ENCODE data around the gene ATP6V0A4. TPM values are rescaled to one million over a fixed set of nuclear protein-coding genes. Genes with fewer than 3 reads are reported as not detected.
A peak's percentile ranks its signal among the peaks of the same experiment; 100 is the strongest.

The ATP6V0A4 gene
- total RNA-seq, 1 donor from 2014 or later = 0.25 TPM

DNA sequence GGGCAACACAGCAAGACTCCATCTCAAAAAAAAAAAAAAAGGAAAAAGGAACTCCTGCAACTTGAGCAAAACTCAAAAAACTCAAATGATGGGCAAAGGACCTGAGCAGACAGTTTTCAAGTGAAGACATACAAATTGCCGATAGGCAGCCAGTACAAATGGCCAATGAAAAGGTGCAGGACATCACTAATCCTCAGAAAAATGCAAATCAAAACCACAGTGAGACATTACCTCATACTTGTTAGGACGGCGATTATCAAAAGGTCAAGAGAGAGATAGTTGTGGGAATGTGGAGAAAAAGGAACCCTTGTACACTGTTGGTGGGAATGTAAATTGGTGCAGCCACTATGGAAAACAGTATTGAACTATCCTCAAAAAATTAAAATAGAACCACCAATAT, 113.7 kb downstream of the ATP6V0A4 start:
- Mint-ChIP-seq H3K9me3 (ENCODE audit: unreplicated experiment) (peaks cover 3% of the 10 kb centered on the region), H3K4me1 (ENCODE audit: low read depth, unreplicated experiment) (peaks cover 6% of the 10 kb centered on the region), H3K27ac (ENCODE audit: unreplicated experiment) (peak overlapping the region; percentile 92), H3K4me3 (ENCODE audit: unreplicated experiment) (peak overlapping the region; percentile 42), H3K36me3 (ENCODE audit: low read depth, unreplicated experiment) (no peaks in the 10 kb centered on the region), H3K27me3 (ENCODE audit: low read depth, unreplicated experiment) (no peaks in the 10 kb centered on the region)
- Histone ChIP-seq H3K27me3 (ENCODE audit: insufficient read depth, low read length) (no peaks in the 10 kb centered on the region), H2AFZ (ENCODE audit: low read depth, low read length) (no peak overlapping the region), H3K79me2 (ENCODE audit: insufficient read depth, low read length) (no peaks in the 10 kb centered on the region), H3K4me2 (ENCODE audit: low read length) (no peak overlapping the region), H3K27ac (ENCODE audit: low read depth, low read length) (peak overlapping the region; percentile 16), H4K20me1 (ENCODE audit: insufficient read depth, low read length) (no peaks in the 10 kb centered on the region), H3K9ac (ENCODE audit: low read length) (no peak overlapping the region), H3K36me3 (ENCODE audit: insufficient read depth, low read length) (no peaks in the 10 kb centered on the region), H3K9me3 (ENCODE audit: insufficient read depth, low read depth, low read length) (no peaks in the 10 kb centered on the region), H3K4me3 (ENCODE audit: insufficient read depth, low read depth, low read length) (no peak overlapping the region), H3K4me1 (ENCODE audit: insufficient read depth, low read length) (no peaks in the 10 kb centered on the region)
- peak; percentile 62 for DNase-seq (ENCODE audit: low read depth)
- no peak for FAIRE-seq
- TF ChIP-seq, protein P1, sequence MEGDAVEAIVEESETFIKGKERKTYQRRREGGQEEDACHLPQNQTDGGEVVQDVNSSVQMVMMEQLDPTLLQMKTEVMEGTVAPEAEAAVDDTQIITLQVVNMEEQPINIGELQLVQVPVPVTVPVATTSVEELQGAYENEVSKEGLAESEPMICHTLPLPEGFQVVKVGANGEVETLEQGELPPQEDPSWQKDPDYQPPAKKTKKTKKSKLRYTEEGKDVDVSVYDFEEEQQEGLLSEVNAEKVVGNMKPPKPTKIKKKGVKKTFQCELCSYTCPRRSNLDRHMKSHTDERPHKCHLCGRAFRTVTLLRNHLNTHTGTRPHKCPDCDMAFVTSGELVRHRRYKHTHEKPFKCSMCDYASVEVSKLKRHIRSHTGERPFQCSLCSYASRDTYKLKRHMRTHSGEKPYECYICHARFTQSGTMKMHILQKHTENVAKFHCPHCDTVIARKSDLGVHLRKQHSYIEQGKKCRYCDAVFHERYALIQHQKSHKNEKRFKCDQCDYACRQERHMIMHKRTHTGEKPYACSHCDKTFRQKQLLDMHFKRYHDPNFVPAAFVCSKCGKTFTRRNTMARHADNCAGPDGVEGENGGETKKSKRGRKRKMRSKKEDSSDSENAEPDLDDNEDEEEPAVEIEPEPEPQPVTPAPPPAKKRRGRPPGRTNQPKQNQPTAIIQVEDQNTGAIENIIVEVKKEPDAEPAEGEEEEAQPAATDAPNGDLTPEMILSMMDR (IDR thresholded peaks at IDR 0.05; ENCODE audit: insufficient read depth, low read depth, low read length) = no peak
- TF ChIP-seq EZH2 (IDR thresholded peaks at IDR 0.05; ENCODE audit: insufficient read depth, low read length) = no peak

DNA sequence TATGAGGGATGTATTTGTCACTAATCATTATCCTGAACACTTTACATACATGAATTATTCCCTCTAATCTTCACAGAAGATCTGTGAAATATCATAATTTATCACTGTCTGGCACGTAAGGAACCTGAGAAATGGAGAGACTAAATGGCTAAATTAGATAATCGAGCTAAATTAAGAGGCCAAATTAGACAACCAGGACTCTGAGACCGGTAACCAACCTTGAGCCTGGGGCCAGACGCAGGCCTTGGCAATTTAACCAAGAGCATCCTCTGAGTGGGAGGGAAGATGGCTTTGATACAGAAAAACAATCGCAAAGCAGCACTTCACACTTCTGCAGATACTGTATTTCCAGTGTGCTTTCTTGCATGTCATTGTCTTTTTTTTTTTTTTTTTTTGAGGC, 118.2 kb downstream of the ATP6V0A4 start:
- Histone ChIP-seq H3K27me3 (ENCODE audit: insufficient read depth, low read length) (no peaks in the 10 kb centered on the region), H3K27ac (ENCODE audit: low read depth, low read length) (no peak overlapping the region), H3K79me2 (ENCODE audit: insufficient read depth, low read length) (no peaks in the 10 kb centered on the region), H3K4me1 (ENCODE audit: insufficient read depth, low read length) (no peaks in the 10 kb centered on the region), H3K9ac (ENCODE audit: low read length) (no peak overlapping the region), H3K36me3 (ENCODE audit: insufficient read depth, low read length) (no peaks in the 10 kb centered on the region), H2AFZ (ENCODE audit: low read depth, low read length) (no peak overlapping the region), H3K4me2 (ENCODE audit: low read length) (no peak overlapping the region), H3K9me3 (ENCODE audit: insufficient read depth, low read depth, low read length) (no peaks in the 10 kb centered on the region), H4K20me1 (ENCODE audit: insufficient read depth, low read length) (no peaks in the 10 kb centered on the region), H3K4me3 (ENCODE audit: insufficient read depth, low read depth, low read length) (no peak overlapping the region)
- no peak overlapping the region for H3K4me3 Mint-ChIP-seq (ENCODE audit: unreplicated experiment)
- no peak for TF ChIP-seq EZH2 (IDR thresholded peaks at IDR 0.05; ENCODE audit: insufficient read depth, low read length)
- TF ChIP-seq, protein P1 (IDR thresholded peaks at IDR 0.05; ENCODE audit: insufficient read depth, low read depth, low read length) = no peak
- H3K36me3 Mint-ChIP-seq (ENCODE audit: low read depth, unreplicated experiment) = no peaks in the 10 kb centered on the region
- peaks cover 6% of the 10 kb centered on the region for H3K4me1 Mint-ChIP-seq (ENCODE audit: low read depth, unreplicated experiment)
- peaks cover 3% of the 10 kb centered on the region for H3K9me3 Mint-ChIP-seq (ENCODE audit: unreplicated experiment)
- no peaks in the 10 kb centered on the region for H3K27me3 Mint-ChIP-seq (ENCODE audit: low read depth, unreplicated experiment)
- FAIRE-seq (no peak), DNase-seq (ENCODE audit: low read depth) (no peak)
- H3K27ac Mint-ChIP-seq (ENCODE audit: unreplicated experiment) = no peak overlapping the region

DNA sequence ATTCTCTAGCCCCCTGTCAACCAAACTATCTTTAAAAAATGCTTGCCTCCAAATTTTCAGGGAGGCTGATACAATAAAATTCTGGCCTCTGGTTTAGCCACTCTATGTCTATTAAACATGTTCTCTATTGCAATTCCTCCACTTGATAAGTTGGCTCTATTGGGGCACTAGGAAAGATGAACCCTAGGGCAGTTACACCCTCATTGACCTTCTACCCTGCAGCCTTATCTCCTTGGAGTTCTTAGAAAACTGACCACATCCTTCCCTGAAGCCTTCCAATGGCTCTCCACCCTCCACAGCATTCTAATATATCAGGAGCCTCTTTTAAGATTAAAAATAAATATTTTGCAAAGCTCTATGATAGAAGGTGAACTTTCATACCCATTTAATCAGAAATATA, 127.4 kb downstream of the ATP6V0A4 start:
- H4K20me1 ChIP-seq (ENCODE audit: insufficient read depth, low read length) = no peaks in the 10 kb centered on the region
- Mint-ChIP-seq H3K27ac (ENCODE audit: unreplicated experiment) (no peak overlapping the region), H3K9me3 (ENCODE audit: unreplicated experiment) (peaks cover under 1% of the 10 kb centered on the region), H3K4me1 (ENCODE audit: low read depth, unreplicated experiment) (peaks cover 21% of the 10 kb centered on the region), H3K36me3 (ENCODE audit: low read depth, unreplicated experiment) (peaks cover 7% of the 10 kb centered on the region), H3K27me3 (ENCODE audit: low read depth, unreplicated experiment) (no peaks in the 10 kb centered on the region), H3K4me3 (ENCODE audit: unreplicated experiment) (no peak overlapping the region)
- H3K27ac ChIP-seq (ENCODE audit: low read depth, low read length) = no peak overlapping the region
- H3K27me3 ChIP-seq (ENCODE audit: insufficient read depth, low read length) = peaks cover 4% of the 10 kb centered on the region
- no peaks in the 10 kb centered on the region for H3K36me3 ChIP-seq (ENCODE audit: insufficient read depth, low read length)
- DNase-seq (ENCODE audit: low read depth) = no peak
- H3K79me2 ChIP-seq (ENCODE audit: insufficient read depth, low read length) = no peaks in the 10 kb centered on the region
- no peak overlapping the region for H2AFZ ChIP-seq (ENCODE audit: low read depth, low read length)
- no peak for FAIRE-seq
- no peak for TF ChIP-seq EZH2 (IDR thresholded peaks at IDR 0.05; ENCODE audit: insufficient read depth, low read length)
- TF ChIP-seq, protein P1 (IDR thresholded peaks at IDR 0.05; ENCODE audit: insufficient read depth, low read depth, low read length) = no peak
- no peak overlapping the region for H3K4me2 ChIP-seq (ENCODE audit: low read length)
- no peak overlapping the region for H3K9ac ChIP-seq (ENCODE audit: low read length)
- H3K9me3 ChIP-seq (ENCODE audit: insufficient read depth, low read depth, low read length) = no peaks in the 10 kb centered on the region
- H3K4me1 ChIP-seq (ENCODE audit: insufficient read depth, low read length) = no peaks in the 10 kb centered on the region
- H3K4me3 ChIP-seq (ENCODE audit: insufficient read depth, low read depth, low read length) = no peak overlapping the region

All from astrocyte (in vitro differentiated cells and primary cell).